B cell (primary cell): ENCODE data around the gene PAK6. TPM values are rescaled to one million over a fixed set of nuclear protein-coding genes. Genes with fewer than 3 reads are reported as not detected.

Experiments used
- ATAC-seq: fragments of 200-7000 bp; cut with Tn5 transposase; one replicate; pipeline ENCODE4 v1.10.0; 2021; ENCODE audit warnings: low read depth, mild to moderate bottlenecking, moderate number of reproducible peaks, moderate library complexity
- CTCF ChIA-PET: fragments of 350-600 bp; sonication (Branson Sonifier 250); formaldehyde crosslinking; loops from one replicate; lab custom pipeline; 2021; ENCODE audit warnings: antibody characterized with exemption, inconsistent platforms; lab: Charles Lee
- POLR2A ChIA-PET: fragments of 350-600 bp; sonication (Branson Sonifier 250); formaldehyde crosslinking; loops from one replicate; lab custom pipeline; 2021; ENCODE audit warnings: antibody characterized with exemption; lab: Charles Lee
- DNase-seq: peaks from one replicate; pipeline ENCODE4 v3.0.0; 2013
- H2AFZ ChIP-seq: 2 replicates; pipeline ENCODE4 v1.6.1; 2012; ENCODE audit warnings: mild to moderate bottlenecking, low read depth, low read length; ENCODE audit not compliant: insufficient read depth, poor library complexity, severe bottlenecking
- H3K27ac ChIP-seq, 2 donors: 1 replicate in 1 of 2; 2 replicates in 1 of 2; pipeline ENCODE4 v1.5.1; 2012 to 2013; ENCODE audit warnings: low read length in 2 of 2, mild to moderate bottlenecking in 2 of 2, moderate library complexity in 1 of 2
- H3K27me3 ChIP-seq, 4 experiments: fragments of 200-600 bp in 1 of 4; sonication (generic) in 1 of 4; replicated peaks in 1 of 4; 1 replicate in 2 of 4; 2 replicates in 2 of 4; pipeline versions ENCODE4 v1.6.1 to v1.7.0; 2013 to 2016; ENCODE audit warnings: low read length in 3 of 4, mild to moderate bottlenecking in 2 of 4, mixed read lengths in 1 of 4, moderate library complexity in 1 of 4; ENCODE audit not compliant: insufficient read depth in 4 of 4, control insufficient read depth in 3 of 4; ENCODE audit errors: control extremely low read depth in 1 of 4
- H3K36me3 ChIP-seq, 2 experiments: replicated peaks in 1 of 2; 1 replicate in 1 of 2; 2 replicates in 1 of 2; pipeline versions ENCODE4 v1.6.1 to v1.7.1; 2013; ENCODE audit warnings: low read length in 1 of 2; ENCODE audit not compliant: insufficient read depth in 2 of 2, control insufficient read depth in 1 of 2; ENCODE audit errors: control extremely low read depth in 1 of 2, extremely low read depth in 1 of 2
- H3K4me1 ChIP-seq, 2 donors: fragments of 200-600 bp in 1 of 2; sonication (generic) in 1 of 2; 1 replicate in 1 of 2; 2 replicates in 1 of 2; pipeline versions ENCODE4 v1.5.1 to v1.6.1; 2013 to 2017; ENCODE audit warnings: low read length in 2 of 2; ENCODE audit not compliant: control insufficient read depth in 2 of 2, insufficient read depth in 2 of 2
- H3K4me2 ChIP-seq: replicated peaks from 2 replicates; pipeline ENCODE3; 2012; ENCODE audit warnings: mild to moderate bottlenecking, low read depth, low read length; ENCODE audit not compliant: poor library complexity, severe bottlenecking
- H3K4me3 ChIP-seq, 5 experiments: fragments of 200-600 bp in 1 of 5; sonication (generic) in 1 of 5; 1 replicate in 3 of 5; 2 replicates in 2 of 5; pipeline versions ENCODE4 v1.5.1 to v1.7.0; 2011 to 2016; ENCODE audit warnings: low read length in 4 of 5, mild to moderate bottlenecking in 4 of 5, low read depth in 2 of 5, control low read depth in 1 of 5, moderate library complexity in 1 of 5; ENCODE audit not compliant: insufficient read depth in 1 of 5; ENCODE audit errors: control extremely low read depth in 1 of 5, extremely low read depth in 1 of 5
- H3K79me2 ChIP-seq: fragments of 200-600 bp; sonication (generic); one replicate; pipeline ENCODE4 v1.6.0; 2016; ENCODE audit warnings: low read length; ENCODE audit not compliant: control insufficient read depth, insufficient read depth
- H3K9ac ChIP-seq: fragments of 200-600 bp; sonication (generic); 2 replicates; pipeline ENCODE4 v1.6.1; 2017; ENCODE audit warnings: mild to moderate bottlenecking, low read length, moderate library complexity
- H3K9me3 ChIP-seq, 3 donors: one replicate each; pipeline versions ENCODE4 v1.6.1 to v1.7.1; 2013; ENCODE audit warnings: low read length in 2 of 3; ENCODE audit not compliant: control insufficient read depth in 2 of 3, insufficient read depth in 1 of 3; ENCODE audit errors: control extremely low read depth in 1 of 3
- H4K20me1 ChIP-seq: 2 replicates; pipeline ENCODE4 v1.6.0; 2012; ENCODE audit warnings: mild to moderate bottlenecking, low read length; ENCODE audit not compliant: insufficient read depth, control insufficient read depth, poor library complexity, severe bottlenecking
- H3K27ac Mint-ChIP-seq: one replicate; pipeline ENCODE4 v1.8.0; 2021; ENCODE audit warnings: mixed read lengths
- H3K27me3 Mint-ChIP-seq: one replicate; pipeline ENCODE4 v1.8.0; 2021; ENCODE audit warnings: mixed read lengths
- H3K4me1 Mint-ChIP-seq: one replicate; pipeline ENCODE4 v1.8.0; 2021; ENCODE audit warnings: mixed read lengths
- H3K4me3 Mint-ChIP-seq: one replicate; pipeline ENCODE4 v1.8.0; 2021; ENCODE audit warnings: mixed read lengths
- H3K9me3 Mint-ChIP-seq: one replicate; pipeline ENCODE4 v1.8.0; 2022; ENCODE audit warnings: mixed read lengths; ENCODE audit not compliant: insufficient read depth
- EZH2 ChIP-seq: IDR thresholded peaks from 2 replicates; pipeline ENCODE4 v1.6.1; 2012; ENCODE audit warnings: borderline replicate concordance, low read depth, mild to moderate bottlenecking, moderate library complexity, low read length; ENCODE audit not compliant: insufficient read depth, poor library complexity, severe bottlenecking
- WGBS: methylation state at CpG from one replicate; pipeline ENCODE4 v1.1.5; 2013; ENCODE audit warnings: missing lambda C conversion rate; ENCODE audit not compliant: insufficient coverage; 5-methylcytosine and 5-hydroxymethylcytosine counted together
- intact Hi-C: fragments of 100-400 bp; cut with micrococcal nuclease; formaldehyde crosslinking; loops from one replicate; pipeline ENCODE4 v1.10.0; 2022
- polyA plus RNA-seq: library from polyadenylated mRNA; depleted of rRNA; stranded (reverse); fragments of >200 nt; gene quantifications from 2 replicates; pipeline ENCODE4 v1.2.3, GENCODE V29; 2012
- total RNA-seq, 2 donors: library from RNA; stranded (reverse); fragments of 120-200 nt in 1 of 2; gene quantifications; 1 replicate in 1 of 2; 2 replicates in 1 of 2; pipeline versions ENCODE4 v1.2.3 to v1.2.4, GENCODE V29; 2013 to 2022
- TF ChIP-seq, protein P1 (sequence below): fragments of 200-600 bp; IDR thresholded peaks from one replicate; pipeline ENCODE4 v1.8.0; 2022; ENCODE audit warnings: antibody characterized with exemption, mild to moderate bottlenecking

The PAK6 gene
- total and polyA plus RNA-seq, 2 donors (not counting 1 experiment from before 2014, with no cell fraction given), result 0.45 to 1.2 TPM

DNA sequence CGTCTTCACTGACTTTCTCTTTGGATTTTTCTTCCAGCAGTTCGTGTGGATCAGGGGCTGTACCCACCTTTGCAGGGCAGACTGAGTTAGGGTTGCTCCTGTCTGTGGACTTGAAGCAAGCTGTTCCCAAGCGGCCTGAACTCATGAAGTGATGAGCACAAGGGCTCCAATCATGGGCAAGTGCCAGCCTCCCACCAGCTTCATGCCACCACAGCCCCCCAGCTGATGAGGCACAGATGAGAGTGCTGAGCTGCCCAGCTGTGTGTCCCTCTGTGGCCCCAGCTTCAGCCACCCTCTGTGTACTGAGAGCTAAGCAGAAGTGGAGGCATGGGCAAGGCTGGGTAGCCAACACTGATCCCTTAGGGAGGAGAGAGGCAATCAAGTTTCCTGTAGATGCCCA is 72.1 kb downstream of the PAK6 start:
- H3K9me3 Mint-ChIP-seq, result no peaks in the 10 kb centered on the region
- peaks cover 0 to 5% (median 3%) of the 10 kb centered on the region in 4 experiments for H3K27me3 ChIP-seq
- peaks cover 44% of the 10 kb centered on the region for H3K4me1 Mint-ChIP-seq
- H3K27me3 Mint-ChIP-seq, result peaks cover 8% of the 10 kb centered on the region
- H3K4me3 ChIP-seq, result no peak overlapping the region
- H3K79me2 ChIP-seq, result peaks cover 24% of the 10 kb centered on the region
- no peak overlapping the region for H3K4me3 Mint-ChIP-seq
- H3K4me2 ChIP-seq, result no peak overlapping the region
- ChIA-PET CTCF (interaction anchor here (1.5 to 14.9 kb wide), 11 partner anchors 10 to 95 kb away, joined by 4 to 227 read pairs (median 23); partner anchors contain the start of genes ANKRD63, CCDC9B, INAFM2 and IVD), POLR2A (interaction anchor here (0.6 to 1.5 kb wide), 2 partner anchors 28 to 204 kb away, joined by 3 to 4 read pairs; no protein-coding TSS in a partner anchor)
- 87% methylated on average over 3 of the region's 3 CpGs for WGBS
- H3K27ac Mint-ChIP-seq, result no peak overlapping the region
- H2AFZ ChIP-seq, result no peak overlapping the region
- H3K4me1 ChIP-seq, result peaks cover 24 to 45% of the 10 kb centered on the region in 2 donors
- H3K9me3 ChIP-seq, result no peaks in the 10 kb centered on the region
- no peak for ATAC-seq
- H4K20me1 ChIP-seq, result no peaks in the 10 kb centered on the region
- no peaks in the 10 kb centered on the region for H3K36me3 ChIP-seq
- H3K9ac ChIP-seq, result no peak overlapping the region
- intact Hi-C loops, result loop anchor here (1.0 kb wide), 1 partner anchor 32 kb away; no protein-coding TSS in a partner anchor
- TF ChIP-seq, protein P1, sequence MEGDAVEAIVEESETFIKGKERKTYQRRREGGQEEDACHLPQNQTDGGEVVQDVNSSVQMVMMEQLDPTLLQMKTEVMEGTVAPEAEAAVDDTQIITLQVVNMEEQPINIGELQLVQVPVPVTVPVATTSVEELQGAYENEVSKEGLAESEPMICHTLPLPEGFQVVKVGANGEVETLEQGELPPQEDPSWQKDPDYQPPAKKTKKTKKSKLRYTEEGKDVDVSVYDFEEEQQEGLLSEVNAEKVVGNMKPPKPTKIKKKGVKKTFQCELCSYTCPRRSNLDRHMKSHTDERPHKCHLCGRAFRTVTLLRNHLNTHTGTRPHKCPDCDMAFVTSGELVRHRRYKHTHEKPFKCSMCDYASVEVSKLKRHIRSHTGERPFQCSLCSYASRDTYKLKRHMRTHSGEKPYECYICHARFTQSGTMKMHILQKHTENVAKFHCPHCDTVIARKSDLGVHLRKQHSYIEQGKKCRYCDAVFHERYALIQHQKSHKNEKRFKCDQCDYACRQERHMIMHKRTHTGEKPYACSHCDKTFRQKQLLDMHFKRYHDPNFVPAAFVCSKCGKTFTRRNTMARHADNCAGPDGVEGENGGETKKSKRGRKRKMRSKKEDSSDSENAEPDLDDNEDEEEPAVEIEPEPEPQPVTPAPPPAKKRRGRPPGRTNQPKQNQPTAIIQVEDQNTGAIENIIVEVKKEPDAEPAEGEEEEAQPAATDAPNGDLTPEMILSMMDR, result no peak
- no peak for TF ChIP-seq EZH2
- no peak overlapping the region for H3K27ac ChIP-seq
- DNase-seq, result no peak

DNA sequence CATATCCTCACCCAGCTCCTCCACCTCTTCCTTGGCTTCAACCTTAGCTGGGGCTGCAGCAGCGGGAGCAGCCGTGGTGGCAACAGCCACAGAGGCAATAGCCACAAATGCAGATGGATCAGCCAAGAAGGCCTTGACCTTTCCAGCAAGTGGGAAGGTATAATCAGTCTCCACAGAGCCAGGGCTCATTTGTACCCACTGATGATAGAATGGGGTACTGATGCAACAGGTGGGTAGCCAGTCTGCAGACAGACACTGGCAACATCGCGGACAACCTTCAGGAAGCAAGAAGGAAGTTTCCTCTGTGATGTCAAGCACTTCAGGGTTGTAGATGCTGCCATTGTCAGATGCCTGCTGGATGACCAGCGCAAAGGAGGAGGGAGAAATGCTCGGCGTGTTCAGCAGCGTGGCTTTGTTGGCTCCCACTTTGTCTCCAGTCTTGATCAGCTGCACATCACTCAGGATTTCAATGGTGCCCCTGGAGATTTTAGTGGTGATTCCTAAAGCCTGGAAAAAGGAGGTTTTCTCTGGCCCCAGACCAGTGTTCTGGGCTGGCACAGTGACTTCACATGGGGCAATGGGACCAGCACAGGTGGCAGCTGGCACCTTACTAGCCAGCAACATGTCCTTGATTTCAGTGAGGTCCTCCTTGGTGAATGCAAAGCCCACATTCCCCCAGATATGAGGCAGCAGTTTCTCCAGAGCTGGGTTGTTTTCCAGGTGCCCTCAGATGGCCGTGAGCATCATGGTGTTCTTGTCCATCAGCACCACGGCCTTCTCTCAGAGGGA is 73.7 kb downstream of the PAK6 start:
- Mint-ChIP-seq H3K9me3 (no peaks in the 10 kb centered on the region), H3K27me3 (peaks cover 8% of the 10 kb centered on the region), H3K27ac (no peak overlapping the region), H3K4me3 (no peak overlapping the region), H3K4me1 (peaks cover 34% of the 10 kb centered on the region)
- ChIA-PET CTCF (interaction anchor here (1.1 to 14.9 kb wide), 8 partner anchors 8 to 36 kb away, joined by 3 to 227 read pairs (median 58); partner anchors contain the start of genes ANKRD63, CCDC9B and INAFM2), POLR2A (no interaction called here)
- Histone ChIP-seq H3K27ac (no peak overlapping the region), H2AFZ (no peak overlapping the region), H3K9me3 (no peaks in the 10 kb centered on the region), H3K4me2 (no peak overlapping the region), H3K4me1 (peaks cover 20 to 38% of the 10 kb centered on the region in 2 donors), H3K79me2 (peaks cover 12% of the 10 kb centered on the region), H3K4me3 (no peak overlapping the region), H3K27me3 (peaks cover 0 to 5% (median 4%) of the 10 kb centered on the region in 4 experiments), H3K9ac (no peak overlapping the region), H4K20me1 (no peaks in the 10 kb centered on the region), H3K36me3 (no peaks in the 10 kb centered on the region)
- ATAC-seq, result no peak
- no peak for TF ChIP-seq EZH2
- TF ChIP-seq, protein P1, result no peak
- intact Hi-C loops, result no loop called here
- no peak for DNase-seq
- WGBS, result 92% methylated on average over 10 of the region's 10 CpGs
